CD4-positive, CD25-positive, alpha-beta regulatory T cell (primary cell): Measurements from ENCODE around the gene DDX46. TPM values are rescaled to one million over a fixed set of nuclear protein-coding genes. Genes with fewer than 3 reads are reported as not detected.
"Not testable (repeated sequence)": the region's sequence is repeated elsewhere in the genome, so short reads cannot be mapped to it uniquely, and the experiment has no call there.

Experiments
- ATAC-seq, 2 donors: fragments of 150-1000 bp; cut with Tn5 transposase; one replicate each; pipeline ENCODE4 v1.10.0; 2021; ENCODE audit warnings: low read depth in 2 of 2, moderate number of reproducible peaks in 2 of 2, moderate library complexity in 1 of 2
- DNase-seq, 3 donors: peaks; one replicate each; pipeline versions ENCODE4 v3.0.0 to v3.0.0-alpha.2; 2012 to 2022; ENCODE audit warnings: mixed read lengths in 1 of 3
- H3K27ac ChIP-seq: one replicate; pipeline ENCODE4 v1.7.0; 2013; ENCODE audit warnings: mild to moderate bottlenecking, low read length; ENCODE audit not compliant: insufficient read depth, poor library complexity, severe bottlenecking
- H3K27me3 ChIP-seq: one replicate; pipeline ENCODE4 v1.7.0; 2013; ENCODE audit warnings: low read length; ENCODE audit not compliant: control insufficient read depth, insufficient read depth
- H3K36me3 ChIP-seq: one replicate; pipeline ENCODE4 v1.7.0; 2013; ENCODE audit warnings: mild to moderate bottlenecking, low read length, moderate library complexity; ENCODE audit not compliant: control insufficient read depth, insufficient read depth
- H3K4me1 ChIP-seq: 2 replicates; pipeline ENCODE4 v1.7.0; 2013; ENCODE audit warnings: mild to moderate bottlenecking, low read length; ENCODE audit not compliant: insufficient read depth, control insufficient read depth, poor library complexity, severe bottlenecking
- H3K4me3 ChIP-seq: one replicate; pipeline ENCODE4 v1.7.0; 2013; ENCODE audit warnings: low read depth, mild to moderate bottlenecking, low read length, moderate library complexity
- H3K9me3 ChIP-seq, 2 experiments: 1 replicate in 1 of 2; 2 replicates in 1 of 2; pipeline ENCODE4 v1.7.0; 2013; ENCODE audit warnings: low read length in 2 of 2, mild to moderate bottlenecking in 1 of 2, moderate library complexity in 1 of 2; ENCODE audit not compliant: control insufficient read depth in 2 of 2
- H3K27ac Mint-ChIP-seq, 3 donors: one replicate each; pipeline ENCODE4 v1.8.0; 2020 to 2022; ENCODE audit warnings: mild to moderate bottlenecking in 3 of 3, mixed read lengths in 3 of 3, moderate library complexity in 2 of 3
- H3K27me3 Mint-ChIP-seq: one replicate; pipeline ENCODE4 v1.8.0; 2022; ENCODE audit warnings: mild to moderate bottlenecking, mixed read lengths
- H3K36me3 Mint-ChIP-seq: one replicate; pipeline ENCODE4 v1.8.0; 2020; ENCODE audit warnings: mixed read lengths
- H3K4me1 Mint-ChIP-seq, 4 donors: one replicate each; pipeline ENCODE4 v1.8.0; 2020 to 2022; ENCODE audit warnings: mixed read lengths in 4 of 4, mild to moderate bottlenecking in 1 of 4
- H3K4me3 Mint-ChIP-seq, 4 donors: one replicate each; pipeline ENCODE4 v1.8.0; 2020 to 2022; ENCODE audit warnings: mild to moderate bottlenecking in 4 of 4, mixed read lengths in 4 of 4, moderate library complexity in 3 of 4
- H3K9me3 Mint-ChIP-seq, 7 donors: one replicate each; pipeline ENCODE4 v1.8.0; 2020 to 2022; ENCODE audit warnings: mixed read lengths in 7 of 7, mild to moderate bottlenecking in 3 of 7, moderate library complexity in 2 of 7
- polyA plus RNA-seq, 4 donors: library from polyadenylated mRNA; unstranded; fragments of 300-500 nt; fragmentation: Illumina TruSeq; gene quantifications; one replicate each; pipeline ENCODE4 v1.2.3, GENCODE V29; 2021
- total RNA-seq: library from RNA; stranded (reverse); gene quantifications from one replicate; pipeline ENCODE4 v1.2.3, GENCODE V29; 2022

DDX46 gene
- total and polyA plus RNA-seq, 5 donors from 2014 or later = 16.3 to 61.8 (median 20.4) TPM

GRCh38 chr5:134767528-134768291 is 9.1 kb downstream of the DDX46 start:
- not testable (repeated sequence) for H3K4me3 ChIP-seq, H3K9me3 Mint-ChIP-seq, H3K9me3 ChIP-seq, H3K27ac Mint-ChIP-seq, H3K27ac ChIP-seq, H3K4me1 Mint-ChIP-seq, H3K4me3 Mint-ChIP-seq, DNase-seq, H3K4me1 ChIP-seq, H3K27me3 ChIP-seq, ATAC-seq, H3K27me3 Mint-ChIP-seq
- peaks cover 24% of the 10 kb centered on the region for H3K36me3 Mint-ChIP-seq
- peaks cover 84% of the 10 kb centered on the region for H3K36me3 ChIP-seq

DNA sequence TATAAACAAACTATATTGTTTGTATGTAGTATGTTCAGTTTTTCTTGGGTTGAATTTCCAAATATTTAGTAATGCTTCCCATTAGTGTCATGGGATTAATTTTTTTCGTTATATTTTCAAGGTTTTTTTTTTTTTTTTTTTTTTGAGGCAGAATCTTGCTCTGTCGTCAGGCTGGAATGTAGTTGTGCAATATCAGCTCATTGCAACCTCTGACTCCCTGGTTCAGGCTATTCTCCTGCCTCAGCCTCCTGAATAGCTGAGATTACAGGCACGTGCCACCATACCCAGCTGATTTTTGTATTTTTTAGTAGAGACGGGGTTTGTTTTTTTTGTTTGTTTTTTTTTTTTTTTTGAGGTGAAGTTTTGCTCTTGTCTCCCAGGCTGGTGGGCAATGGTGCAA is 10.6 kb downstream of the DDX46 start:
- DNase-seq = no peak
- ATAC-seq = no peak
- Histone ChIP-seq H3K4me3 (no peak overlapping the region), H3K36me3 (peaks cover 88% of the 10 kb centered on the region), H3K9me3 (no peaks in the 10 kb centered on the region), H3K27ac (no peak overlapping the region), H3K27me3 (no peaks in the 10 kb centered on the region), H3K4me1 (no peaks in the 10 kb centered on the region)
- Mint-ChIP-seq H3K9me3 (no peaks in the 10 kb centered on the region), H3K4me1 (peaks cover 0 to 3% (median 1%) of the 10 kb centered on the region in 4 donors), H3K36me3 (peaks cover 26% of the 10 kb centered on the region), H3K27me3 (no peaks in the 10 kb centered on the region), H3K4me3 (no peak overlapping the region), H3K27ac (no peak overlapping the region)

GRCh38 chr5:134772461-134773125 is 14.0 kb downstream of the DDX46 start:
- Histone ChIP-seq H3K4me1 (no peaks in the 10 kb centered on the region), H3K27ac (no peak overlapping the region), H3K4me3 (no peak overlapping the region), H3K36me3 (peaks cover 87% of the 10 kb centered on the region), H3K27me3 (no peaks in the 10 kb centered on the region), H3K9me3 (no peaks in the 10 kb centered on the region)
- no peak for ATAC-seq
- peaks cover 0 to 2% (median 0%) of the 10 kb centered on the region in 7 donors for H3K9me3 Mint-ChIP-seq
- no peak overlapping the region for H3K4me3 Mint-ChIP-seq
- H3K4me1 Mint-ChIP-seq = no peaks in the 10 kb centered on the region
- peaks cover 33% of the 10 kb centered on the region for H3K36me3 Mint-ChIP-seq
- H3K27me3 Mint-ChIP-seq = no peaks in the 10 kb centered on the region
- H3K27ac Mint-ChIP-seq = no peak overlapping the region
- DNase-seq = no peak

DNA sequence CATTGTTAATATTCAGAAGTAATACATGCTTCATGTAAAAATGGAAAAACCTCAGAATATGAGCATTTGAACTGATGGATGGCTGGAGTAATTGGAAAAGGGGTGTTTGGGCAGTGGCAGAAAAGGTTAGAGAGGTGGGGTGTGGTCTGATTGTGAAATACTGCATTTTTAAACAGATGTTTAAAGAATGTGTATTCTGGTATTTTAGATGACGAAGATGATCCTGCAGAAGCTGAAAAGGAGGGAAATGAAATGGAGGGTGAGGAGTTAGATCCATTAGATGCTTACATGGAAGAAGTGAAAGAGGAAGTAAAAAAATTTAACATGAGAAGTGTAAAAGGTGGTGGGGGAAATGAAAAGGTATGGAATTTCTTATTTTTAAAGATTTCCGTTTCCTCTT is 18.8 kb downstream of the DDX46 start:
- Histone ChIP-seq H3K27ac (no peak overlapping the region), H3K36me3 (peaks cover 78% of the 10 kb centered on the region), H3K9me3 (no peaks in the 10 kb centered on the region), H3K4me1 (no peaks in the 10 kb centered on the region), H3K4me3 (no peak overlapping the region), H3K27me3 (no peaks in the 10 kb centered on the region)
- Mint-ChIP-seq H3K4me3 (no peak overlapping the region), H3K36me3 (peaks cover 37% of the 10 kb centered on the region), H3K27ac (no peak overlapping the region), H3K27me3 (no peaks in the 10 kb centered on the region), H3K9me3 (peaks cover 0 to 2% (median 0%) of the 10 kb centered on the region in 7 donors), H3K4me1 (no peaks in the 10 kb centered on the region)
- DNase-seq (no peak), ATAC-seq (no peak)

DNA sequence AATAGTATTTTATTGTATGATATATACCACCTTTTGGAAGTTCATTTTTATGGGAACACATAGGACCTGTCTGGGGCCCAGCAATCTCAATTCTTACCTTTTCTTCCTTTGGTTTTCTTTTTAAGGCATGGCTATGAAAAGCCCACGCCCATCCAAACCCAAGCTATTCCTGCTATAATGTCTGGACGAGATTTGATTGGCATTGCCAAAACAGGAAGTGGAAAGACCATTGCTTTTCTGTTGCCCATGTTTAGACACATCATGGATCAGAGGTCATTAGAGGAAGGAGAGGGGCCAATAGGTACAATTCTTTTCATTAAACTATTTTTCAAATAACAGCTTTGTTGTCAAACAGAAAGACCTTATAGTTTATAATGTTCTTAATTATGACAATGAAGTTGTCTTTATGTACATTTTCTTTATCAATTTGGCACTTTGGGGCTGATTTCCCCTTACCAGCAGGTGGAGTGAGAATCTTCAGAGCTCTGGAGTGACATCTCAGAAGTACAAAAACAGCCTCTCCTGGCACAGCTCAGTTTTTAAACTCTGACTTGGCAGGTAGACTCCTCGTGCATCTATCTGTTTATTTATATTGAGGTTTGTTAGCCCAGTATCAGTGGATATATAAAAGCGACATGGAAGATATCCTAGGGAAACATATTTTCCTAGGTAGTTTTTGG is 25.8 kb downstream of the DDX46 start:
- Histone ChIP-seq H3K4me1 (no peaks in the 10 kb centered on the region), H3K27me3 (no peaks in the 10 kb centered on the region), H3K27ac (no peak overlapping the region), H3K4me3 (no peak overlapping the region), H3K9me3 (no peaks in the 10 kb centered on the region), H3K36me3 (peaks cover 83% of the 10 kb centered on the region)
- peak in 2 of 3 donors; percentile 24 to 45 for DNase-seq
- peak overlapping the region in 1 of 3 donors; percentile 81 for H3K27ac Mint-ChIP-seq
- H3K36me3 Mint-ChIP-seq = peaks cover 38% of the 10 kb centered on the region
- H3K9me3 Mint-ChIP-seq = no peaks in the 10 kb centered on the region
- peaks cover 0 to 5% (median 0%) of the 10 kb centered on the region in 4 donors for H3K4me1 Mint-ChIP-seq
- no peaks in the 10 kb centered on the region for H3K27me3 Mint-ChIP-seq
- H3K4me3 Mint-ChIP-seq = no peak overlapping the region
- ATAC-seq = no peak

GRCh38 chr5:134784946-134785620 is 26.5 kb downstream of the DDX46 start:
- no peaks in the 10 kb centered on the region for H3K4me1 ChIP-seq
- no peaks in the 10 kb centered on the region for H3K27me3 Mint-ChIP-seq
- ATAC-seq (no peak), DNase-seq (no peak)
- peaks cover 0 to 5% (median 0%) of the 10 kb centered on the region in 4 donors for H3K4me1 Mint-ChIP-seq
- H3K27ac ChIP-seq = no peak overlapping the region
- H3K36me3 Mint-ChIP-seq = peaks cover 41% of the 10 kb centered on the region
- peak overlapping the region in 1 of 3 donors; percentile 25 for H3K27ac Mint-ChIP-seq
- no peaks in the 10 kb centered on the region for H3K9me3 ChIP-seq
- no peaks in the 10 kb centered on the region for H3K27me3 ChIP-seq
- H3K9me3 Mint-ChIP-seq = no peaks in the 10 kb centered on the region
- peaks cover 85% of the 10 kb centered on the region for H3K36me3 ChIP-seq
- no peak overlapping the region for H3K4me3 Mint-ChIP-seq
- H3K4me3 ChIP-seq = no peak overlapping the region

- no peaks in the 10 kb centered on the region for H3K27me3 Mint-ChIP-seq
- Histone ChIP-seq H3K27me3 (no peaks in the 10 kb centered on the region), H3K9me3 (no peaks in the 10 kb centered on the region), H3K27ac (no peak overlapping the region), H3K4me3 (no peak overlapping the region), H3K4me1 (no peaks in the 10 kb centered on the region), H3K36me3 (peaks cover 89% of the 10 kb centered on the region)
- no peak overlapping the region for H3K27ac Mint-ChIP-seq
- H3K4me1 Mint-ChIP-seq = peaks cover 0 to 5% (median 0%) of the 10 kb centered on the region in 4 donors
- ATAC-seq = no peak
- H3K36me3 Mint-ChIP-seq = peaks cover 49% of the 10 kb centered on the region
- no peak for DNase-seq
- no peaks in the 10 kb centered on the region for H3K9me3 Mint-ChIP-seq
- no peak overlapping the region for H3K4me3 Mint-ChIP-seq
Measured at GRCh38 chr5:134787692-134788091, 29.1 kb downstream of the DDX46 start.
